Natural killer cell (primary cell): ENCODE data around the gene TYSND1. TPM values are rescaled to one million over a fixed set of nuclear protein-coding genes. Genes with fewer than 3 reads are reported as not detected.

Source experiments
- ATAC-seq, 3 donors: fragments of 150-1000 bp in 2 of 3; fragments of 200-7000 bp in 1 of 3; cut with Tn5 transposase; 1 replicate in 1 of 3; 2 replicates in 2 of 3; pipeline ENCODE4 v1.10.0; 2021; ENCODE audit warnings: mild to moderate bottlenecking in 2 of 3, moderate library complexity in 2 of 3
- DNase-seq, 2 donors: peaks; one replicate each; pipeline versions ENCODE4 v3.0.0 to v3.0.0-alpha.2; 2013 to 2021; ENCODE audit warnings: mixed read lengths in 1 of 2
- H3K27ac ChIP-seq: one replicate; pipeline ENCODE4 v1.5.1; 2013; ENCODE audit warnings: mild to moderate bottlenecking, low read length
- H3K27me3 ChIP-seq: one replicate; pipeline ENCODE4 v1.6.1; 2013; ENCODE audit warnings: low read length; ENCODE audit not compliant: control insufficient read depth, insufficient read depth
- H3K36me3 ChIP-seq: one replicate; pipeline ENCODE4 v1.6.1; 2013; ENCODE audit warnings: low read length; ENCODE audit not compliant: control insufficient read depth, insufficient read depth
- H3K4me1 ChIP-seq: one replicate; pipeline ENCODE4 v1.6.1; 2013; ENCODE audit warnings: low read length; ENCODE audit not compliant: control insufficient read depth, insufficient read depth
- H3K4me3 ChIP-seq: one replicate; pipeline ENCODE4 v1.5.1; 2013; ENCODE audit warnings: low read length
- H3K9me3 ChIP-seq: one replicate; pipeline ENCODE4 v1.6.1; 2013; ENCODE audit warnings: low read length; ENCODE audit not compliant: control insufficient read depth, insufficient read depth
- H3K27ac Mint-ChIP-seq, 2 donors: one replicate each; pipeline ENCODE4 v1.8.0; 2022; ENCODE audit warnings: mild to moderate bottlenecking in 2 of 2, mixed read lengths in 2 of 2, moderate library complexity in 1 of 2
- H3K27me3 Mint-ChIP-seq, 2 donors: one replicate each; pipeline ENCODE4 v1.8.0; 2022; ENCODE audit warnings: low read depth in 2 of 2, mixed read lengths in 2 of 2
- H3K36me3 Mint-ChIP-seq: one replicate; pipeline ENCODE4 v1.8.0; 2022; ENCODE audit warnings: mixed read lengths
- H3K4me1 Mint-ChIP-seq, 2 donors: one replicate each; pipeline ENCODE4 v1.8.0; 2022; ENCODE audit warnings: mixed read lengths in 2 of 2
- H3K4me3 Mint-ChIP-seq: one replicate; pipeline ENCODE4 v1.8.0; 2022; ENCODE audit warnings: mild to moderate bottlenecking, moderate library complexity, mixed read lengths
- H3K9me3 Mint-ChIP-seq, 2 donors: one replicate each; pipeline ENCODE4 v1.8.0; 2022; ENCODE audit warnings: mixed read lengths in 2 of 2
- WGBS: methylation state at CpG from one replicate; pipeline ENCODE4 v1.1.7; 2013; ENCODE audit warnings: missing lambda C conversion rate; ENCODE audit not compliant: insufficient coverage; 5-methylcytosine and 5-hydroxymethylcytosine counted together
- intact Hi-C: fragments of 100-400 bp; cut with micrococcal nuclease; formaldehyde crosslinking; loops from one replicate; pipeline ENCODE4 v1.14.2; 2022
- total RNA-seq, 4 donors: library from RNA; stranded (reverse); fragments of 120-200 nt in 1 of 4; gene quantifications; one replicate each; pipeline versions ENCODE4 v1.2.3 to v1.2.4, GENCODE V29; 2013 to 2022
- TF ChIP-seq, protein P1 (sequence below): fragments of 200-600 bp; IDR thresholded peaks from one replicate; pipeline ENCODE4 v1.8.0; 2022; ENCODE audit warnings: antibody characterized with exemption

Gene TYSND1
- total RNA-seq, 3 donors from 2014 or later (not counting 1 experiment from before 2014, with no cell fraction given) = 12.0 to 17.9 (median 12.4) TPM

- WGBS = 45% methylated on average over 9 of the region's 9 CpGs
- no peaks in the 10 kb centered on the region for H3K27me3 Mint-ChIP-seq
- peaks cover 25% of the 10 kb centered on the region for H3K4me1 ChIP-seq
- H3K27me3 ChIP-seq = no peaks in the 10 kb centered on the region
- peak in 1 of 2 donors; percentile 66 for DNase-seq
- ATAC-seq = peak; percentile 62 to 80 (median 73)
- TF ChIP-seq, protein P1, sequence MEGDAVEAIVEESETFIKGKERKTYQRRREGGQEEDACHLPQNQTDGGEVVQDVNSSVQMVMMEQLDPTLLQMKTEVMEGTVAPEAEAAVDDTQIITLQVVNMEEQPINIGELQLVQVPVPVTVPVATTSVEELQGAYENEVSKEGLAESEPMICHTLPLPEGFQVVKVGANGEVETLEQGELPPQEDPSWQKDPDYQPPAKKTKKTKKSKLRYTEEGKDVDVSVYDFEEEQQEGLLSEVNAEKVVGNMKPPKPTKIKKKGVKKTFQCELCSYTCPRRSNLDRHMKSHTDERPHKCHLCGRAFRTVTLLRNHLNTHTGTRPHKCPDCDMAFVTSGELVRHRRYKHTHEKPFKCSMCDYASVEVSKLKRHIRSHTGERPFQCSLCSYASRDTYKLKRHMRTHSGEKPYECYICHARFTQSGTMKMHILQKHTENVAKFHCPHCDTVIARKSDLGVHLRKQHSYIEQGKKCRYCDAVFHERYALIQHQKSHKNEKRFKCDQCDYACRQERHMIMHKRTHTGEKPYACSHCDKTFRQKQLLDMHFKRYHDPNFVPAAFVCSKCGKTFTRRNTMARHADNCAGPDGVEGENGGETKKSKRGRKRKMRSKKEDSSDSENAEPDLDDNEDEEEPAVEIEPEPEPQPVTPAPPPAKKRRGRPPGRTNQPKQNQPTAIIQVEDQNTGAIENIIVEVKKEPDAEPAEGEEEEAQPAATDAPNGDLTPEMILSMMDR = no peak
- H3K9me3 Mint-ChIP-seq = no peaks in the 10 kb centered on the region
- H3K27ac Mint-ChIP-seq = peak overlapping the region; percentile 78 to 86
- H3K36me3 ChIP-seq = no peaks in the 10 kb centered on the region
- intact Hi-C loops = no loop called here
- H3K4me1 Mint-ChIP-seq = peaks cover 45% of the 10 kb centered on the region in 2 donors
- H3K9me3 ChIP-seq = no peaks in the 10 kb centered on the region
- peak overlapping the region; percentile 3 for H3K4me3 ChIP-seq
- peak overlapping the region; percentile 80 for H3K4me3 Mint-ChIP-seq
- H3K27ac ChIP-seq = peak overlapping the region; percentile 42
- H3K36me3 Mint-ChIP-seq = no peaks in the 10 kb centered on the region
Measured at GRCh38 chr10:70093335-70093944, 53.1 kb downstream of the TYSND1 start.

- Histone ChIP-seq H3K36me3 (no peaks in the 10 kb centered on the region), H3K27ac (peak overlapping the region; percentile 42), H3K9me3 (no peaks in the 10 kb centered on the region), H3K4me3 (peak overlapping the region; percentile 1), H3K27me3 (no peaks in the 10 kb centered on the region), H3K4me1 (peaks cover 25% of the 10 kb centered on the region)
- H3K36me3 Mint-ChIP-seq = no peaks in the 10 kb centered on the region
- WGBS = 84% methylated on average over 7 of the region's 7 CpGs
- TF ChIP-seq, protein P1 = no peak
- peak overlapping the region; percentile 78 to 86 for H3K27ac Mint-ChIP-seq
- ATAC-seq (peak in 1 of 3 donors; percentile 11), DNase-seq (no peak)
- H3K4me3 Mint-ChIP-seq = peak overlapping the region; percentile 80
- intact Hi-C loops = no loop called here
- H3K4me1 Mint-ChIP-seq = peaks cover 45% of the 10 kb centered on the region in 2 donors
- H3K9me3 Mint-ChIP-seq = no peaks in the 10 kb centered on the region
- no peaks in the 10 kb centered on the region for H3K27me3 Mint-ChIP-seq
Measured at GRCh38 chr10:70092389-70092718, 54.1 kb downstream of the TYSND1 start.

- ATAC-seq = no peak
- 95% methylated on average over 5 of the region's 5 CpGs for WGBS
- H3K4me1 ChIP-seq = peaks cover 20% of the 10 kb centered on the region
- H3K4me1 Mint-ChIP-seq = peaks cover 37 to 40% of the 10 kb centered on the region in 2 donors
- no peaks in the 10 kb centered on the region for H3K36me3 ChIP-seq
- H3K9me3 ChIP-seq = no peaks in the 10 kb centered on the region
- H3K4me3 ChIP-seq = no peak overlapping the region
- no peaks in the 10 kb centered on the region for H3K36me3 Mint-ChIP-seq
- no peak overlapping the region for H3K4me3 Mint-ChIP-seq
- intact Hi-C loops = no loop called here
- DNase-seq = no peak
- H3K27ac Mint-ChIP-seq = peak overlapping the region in 1 of 2 donors; percentile 86
- no peak overlapping the region for H3K27ac ChIP-seq
- no peaks in the 10 kb centered on the region for H3K27me3 ChIP-seq
- TF ChIP-seq, protein P1 = no peak
- no peaks in the 10 kb centered on the region for H3K27me3 Mint-ChIP-seq
- no peaks in the 10 kb centered on the region for H3K9me3 Mint-ChIP-seq
Measured at GRCh38 chr10:70090951-70091350, 55.5 kb downstream of the TYSND1 start.

DNA sequence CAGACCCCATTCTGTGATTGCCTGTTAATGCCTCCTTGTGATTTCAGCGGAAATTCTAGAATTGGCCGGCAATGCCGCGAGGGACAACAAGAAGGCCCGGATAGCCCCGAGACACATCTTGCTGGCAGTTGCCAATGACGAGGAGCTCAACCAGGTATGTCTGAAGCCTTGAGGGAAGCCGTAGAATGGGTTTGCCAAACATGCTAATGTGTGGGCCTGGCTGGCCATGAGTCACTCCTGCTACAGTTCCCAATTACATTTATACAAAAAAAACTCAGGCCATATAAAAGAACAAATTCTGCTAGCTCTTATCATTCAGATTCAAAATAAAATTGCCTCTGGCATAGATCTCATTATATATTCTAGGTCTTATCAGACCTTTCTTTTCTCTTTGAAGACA lies 56.5 kb downstream of the TYSND1 start:
- Mint-ChIP-seq H3K4me1 (peaks cover 32 to 34% of the 10 kb centered on the region in 2 donors), H3K4me3 (no peak overlapping the region), H3K27me3 (peaks cover 0 to 3% of the 10 kb centered on the region in 2 donors), H3K9me3 (no peaks in the 10 kb centered on the region), H3K36me3 (no peaks in the 10 kb centered on the region), H3K27ac (no peak overlapping the region)
- DNase-seq = no peak
- 96% methylated on average over 8 of the region's 8 CpGs for WGBS
- TF ChIP-seq, protein P1 = no peak
- peaks cover 20% of the 10 kb centered on the region for H3K4me1 ChIP-seq
- H3K27ac ChIP-seq = no peak overlapping the region
- H3K36me3 ChIP-seq = no peaks in the 10 kb centered on the region
- intact Hi-C loops = no loop called here
- H3K27me3 ChIP-seq = no peaks in the 10 kb centered on the region
- H3K4me3 ChIP-seq = no peak overlapping the region
- ATAC-seq = no peak
- no peaks in the 10 kb centered on the region for H3K9me3 ChIP-seq
